Stimulated activated CD4-positive, alpha-beta T cell treated with anti-CD3 and anti-CD28 coated beads, TNF-alpha, amount 100 ng/mL, for 24 hours (primary cell): Measurements from ENCODE around the gene STX10.
A peak's percentile ranks its signal among the peaks of the same experiment; 100 is the strongest.
"Not testable (repeated sequence)": the region's sequence is repeated elsewhere in the genome, so short reads cannot be mapped to it uniquely, and the experiment has no call there.

Experiments
- DNase-seq, 3 experiments: peaks; one replicate each; pipeline ENCODE4 v3.0.0-alpha.2; 2020; ENCODE audit warnings: low read depth in 3 of 3

The STX10 gene, protein sequence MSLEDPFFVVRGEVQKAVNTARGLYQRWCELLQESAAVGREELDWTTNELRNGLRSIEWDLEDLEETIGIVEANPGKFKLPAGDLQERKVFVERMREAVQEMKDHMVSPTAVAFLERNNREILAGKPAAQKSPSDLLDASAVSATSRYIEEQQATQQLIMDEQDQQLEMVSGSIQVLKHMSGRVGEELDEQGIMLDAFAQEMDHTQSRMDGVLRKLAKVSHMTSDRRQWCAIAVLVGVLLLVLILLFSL

DNA sequence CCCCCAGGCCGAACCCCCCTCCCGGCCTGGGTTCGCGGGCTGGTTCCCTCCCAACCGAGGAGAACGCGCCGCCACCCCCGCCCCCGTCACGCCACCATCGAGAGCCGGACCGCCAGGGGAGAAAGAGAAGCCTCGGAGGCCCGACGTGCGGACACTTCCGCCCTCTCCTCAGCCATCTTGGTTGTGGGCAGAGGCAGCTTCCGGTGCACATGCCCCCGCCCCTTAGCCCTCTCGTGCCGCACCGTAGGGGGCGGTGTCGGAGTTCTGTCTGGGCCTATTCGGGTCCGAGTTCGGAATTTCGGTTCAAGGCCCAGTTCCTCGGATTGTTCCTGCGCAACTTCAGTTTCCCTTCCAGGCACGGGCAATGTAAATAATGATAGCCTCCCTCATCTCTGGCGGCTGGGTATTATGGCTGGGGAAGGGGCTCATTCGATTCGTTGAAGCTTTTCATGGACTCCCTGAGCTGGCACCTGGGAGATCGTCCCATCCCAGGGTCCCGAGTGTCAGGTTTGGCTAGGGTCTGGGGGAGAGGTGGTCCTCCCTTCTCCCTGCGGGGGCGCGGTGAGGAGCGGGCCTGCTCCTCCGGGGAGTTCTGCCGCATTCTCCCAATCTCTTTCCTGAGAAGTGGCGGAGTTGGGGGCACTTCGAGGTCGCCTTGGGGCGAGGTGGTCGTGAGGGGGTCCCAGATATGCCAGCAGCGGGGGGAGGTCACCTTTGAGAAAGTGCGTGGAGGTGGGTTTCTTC is at the start of gene STX10, which contains the start of gene IER2:
TSS of gene STX10 (minus strand) at position 189 of the 744 bp plus-strand sequence. CDS start 202 bp downstream, outside the sequence.
TSS of gene IER2 (plus strand) at position 225 of the 744 bp plus-strand sequence. CDS start 2,776 bp downstream, outside the sequence.
- DNase-seq = peak; percentile 84 to 93 (median 88)

DNA sequence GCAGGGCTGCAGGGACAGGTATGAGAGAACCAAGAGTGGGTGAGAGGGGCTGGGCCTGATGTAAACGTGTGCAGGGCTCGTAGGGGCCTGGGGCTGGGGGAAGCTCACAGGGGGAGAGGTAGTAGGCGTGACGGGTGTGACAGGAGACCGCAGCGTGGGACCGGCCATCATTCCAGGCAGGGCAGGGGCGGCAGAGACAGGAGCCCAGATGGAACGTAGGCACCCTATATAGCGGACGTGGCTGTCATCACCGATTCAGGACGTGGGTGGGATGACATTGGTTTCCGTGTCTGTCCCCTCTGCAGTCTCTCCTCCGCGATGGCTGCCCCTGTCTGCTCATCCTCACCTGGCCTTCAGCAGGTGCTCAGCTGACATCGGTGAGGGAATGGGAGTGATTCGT is 48.5 kb upstream of the STX10 start:
- no peak for DNase-seq

DNA sequence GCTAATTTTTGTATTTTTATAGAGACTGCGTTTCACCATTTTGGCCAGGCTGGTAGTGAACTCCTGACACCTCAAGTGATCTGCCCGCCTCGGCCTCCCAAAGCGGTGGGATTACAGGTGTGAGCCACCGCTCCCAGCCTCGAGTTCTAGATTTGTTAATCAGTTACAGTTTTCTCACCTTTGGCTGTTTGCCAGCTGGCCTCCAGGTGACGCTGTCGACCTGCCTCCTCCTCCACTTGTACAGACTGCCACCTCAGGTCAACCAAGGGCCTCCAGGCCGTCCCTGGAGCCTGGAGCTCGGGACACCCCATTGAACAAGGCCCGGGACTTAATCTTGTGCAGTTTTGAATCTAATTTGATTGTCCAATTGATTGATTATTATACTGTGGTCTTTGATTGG is 45.5 kb upstream of the STX10 start:
- DNase-seq = peak in 2 of 3 experiments; percentile 32 to 51

DNA sequence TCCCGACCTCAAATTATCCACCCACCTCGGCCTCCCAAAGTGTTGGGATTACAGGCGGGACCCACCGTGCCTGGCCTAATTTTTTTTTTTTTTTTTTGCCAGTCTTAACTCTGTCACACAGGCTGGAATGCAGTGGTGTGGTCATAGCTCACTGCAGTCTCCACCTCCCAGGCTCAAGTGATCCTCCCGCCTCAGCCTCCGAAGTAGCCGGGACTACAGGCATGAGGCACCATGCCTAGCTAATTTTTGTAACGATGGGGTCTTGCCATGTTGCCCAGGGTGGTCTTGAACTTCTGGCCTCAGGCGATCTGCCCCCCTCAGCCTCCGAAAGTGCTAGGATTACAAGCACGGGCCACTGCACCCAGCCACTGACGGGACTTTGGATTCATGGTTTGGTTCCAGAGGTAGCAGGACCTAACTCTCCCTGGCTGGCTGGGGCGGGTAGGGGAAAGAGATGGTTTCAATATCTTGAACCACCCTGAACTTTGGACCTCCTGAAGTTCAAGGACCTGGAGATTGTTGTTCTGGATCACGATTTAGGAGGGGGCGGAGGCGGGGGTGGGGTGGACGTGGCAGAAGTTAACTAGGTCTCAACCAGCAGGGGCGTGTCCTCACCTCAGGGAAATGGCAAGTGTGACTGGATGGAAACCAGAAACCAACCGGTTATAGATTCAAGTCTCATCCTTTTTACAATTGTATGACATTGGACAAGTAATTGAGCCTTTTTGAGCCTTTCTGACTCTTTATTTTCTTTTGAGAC is 40.8 kb upstream of the STX10 start:
- DNase-seq = peak in 1 of 3 experiments; percentile 49

DNA sequence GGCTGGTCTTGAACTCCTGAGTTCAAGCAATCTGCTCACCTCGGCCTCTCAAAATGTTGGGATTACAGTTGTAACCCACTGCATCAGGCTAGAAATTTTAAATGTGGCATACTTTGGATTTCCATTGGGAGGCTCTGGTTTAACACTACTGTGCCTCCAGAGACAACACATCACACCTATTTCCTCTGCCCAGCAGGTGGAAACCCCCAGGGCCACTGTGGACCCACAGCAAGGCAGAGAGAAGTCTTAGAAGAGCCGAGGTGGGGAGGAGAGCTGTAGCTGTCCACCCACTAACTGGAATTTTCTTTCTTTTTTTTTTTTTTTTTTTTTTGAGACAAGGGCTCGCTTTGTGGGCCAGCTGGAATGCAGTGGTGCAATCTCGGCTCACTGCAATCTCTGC is 39.4 kb upstream of the STX10 start:
- DNase-seq = no peak

DNA sequence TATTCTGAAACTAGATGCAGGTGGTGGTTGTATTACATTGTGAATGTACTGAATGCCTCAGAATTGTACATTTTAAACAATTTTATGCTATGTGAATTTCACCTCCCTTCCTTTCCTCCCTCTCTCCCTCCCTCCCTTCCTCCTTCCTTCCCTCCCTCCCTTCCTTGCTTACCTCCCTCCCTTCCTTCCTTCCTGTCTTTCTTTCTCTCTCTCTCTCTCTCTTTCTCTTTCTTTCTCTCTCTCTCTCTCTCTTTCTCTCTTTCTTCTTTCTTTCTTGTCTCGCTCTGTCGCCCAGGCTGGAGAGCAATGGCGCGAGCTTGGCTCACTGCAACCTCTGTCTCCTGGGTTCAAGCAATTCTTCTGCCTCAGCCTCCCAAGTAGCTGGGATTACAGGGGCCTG is 37.2 kb upstream of the STX10 start:
- no peak for DNase-seq

DNA sequence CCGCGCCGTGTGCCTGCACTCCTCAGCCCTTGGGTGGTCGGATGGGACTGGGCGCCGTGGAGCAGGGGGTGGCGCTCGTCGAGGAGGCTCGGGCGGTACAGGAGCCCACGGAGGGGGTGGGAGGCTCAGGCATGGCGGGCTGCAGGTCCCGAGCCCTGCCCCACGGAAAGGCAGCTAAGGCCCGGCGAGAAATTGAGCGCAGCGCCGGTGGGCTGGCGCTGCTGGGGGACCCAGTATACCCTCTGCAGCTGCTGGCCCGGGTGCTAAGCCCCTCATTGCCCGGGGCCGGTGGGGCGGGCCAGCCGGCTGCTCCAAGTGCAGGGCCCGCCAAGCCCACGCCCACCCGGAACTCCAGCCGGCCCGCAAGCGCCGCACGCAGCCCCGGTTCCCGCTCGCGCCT is 36.5 kb upstream of the STX10 start:
- DNase-seq = not testable (repeated sequence)

DNA sequence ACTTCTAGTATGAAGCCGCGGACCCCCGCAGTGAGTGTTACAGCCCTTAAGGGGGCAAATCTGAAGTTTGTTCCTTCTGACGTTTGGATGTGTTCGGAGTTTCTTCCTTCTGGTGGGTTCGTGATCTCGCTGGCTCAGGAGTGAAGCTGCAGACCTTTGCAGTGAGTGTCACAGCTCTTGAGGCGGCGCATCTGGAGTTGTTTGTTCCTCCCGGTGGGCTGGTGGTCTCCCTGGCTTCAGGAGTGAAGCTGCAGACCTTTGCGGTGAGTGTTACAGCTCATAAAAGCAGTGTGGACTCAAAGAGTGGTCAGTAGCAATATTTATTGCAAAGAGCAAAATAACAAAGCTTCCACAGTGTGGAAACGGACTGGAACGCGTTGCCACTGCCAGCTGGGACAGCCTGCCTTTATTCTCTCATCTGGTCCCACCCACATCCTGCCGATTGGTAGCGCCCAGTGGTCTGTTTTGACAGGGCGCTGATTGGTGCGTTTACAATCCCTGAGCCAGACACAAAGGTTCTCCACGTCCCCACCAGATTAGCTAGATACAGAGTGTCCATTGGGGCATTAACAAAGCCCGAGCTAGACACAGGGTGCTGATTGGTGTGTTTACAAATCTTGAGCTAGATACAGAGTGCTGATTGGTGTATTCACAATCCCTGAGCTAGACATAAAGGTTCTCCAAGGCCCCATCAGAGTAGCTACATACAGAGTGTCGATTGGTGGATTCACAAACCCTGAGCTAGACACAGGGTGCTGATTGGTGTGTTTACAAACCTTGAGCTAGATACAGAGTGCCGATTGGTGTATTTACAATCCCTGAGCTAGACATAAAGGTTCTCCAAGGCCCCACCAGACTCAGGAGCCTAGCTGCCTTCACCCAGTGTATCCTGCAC is 35.8 kb upstream of the STX10 start:
- DNase-seq = not testable (repeated sequence)

DNA sequence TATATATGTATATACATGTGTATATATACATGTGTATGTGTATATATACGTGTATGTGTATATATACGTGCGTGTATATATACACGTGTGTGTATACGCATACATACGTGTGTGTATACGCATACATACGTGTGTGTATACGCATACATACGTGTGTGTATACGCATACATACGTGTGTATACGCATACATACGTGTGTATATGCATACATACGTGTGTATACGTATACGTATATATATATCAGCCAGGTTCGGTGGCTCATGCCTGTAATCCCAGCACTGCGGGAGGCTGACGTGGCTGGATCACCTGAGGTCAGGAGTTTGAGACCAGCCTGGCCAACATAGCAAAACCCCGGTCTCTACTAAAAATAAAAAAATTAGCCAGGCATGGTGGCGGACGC is 34.8 kb upstream of the STX10 start:
- DNase-seq = not testable (repeated sequence)

DNA sequence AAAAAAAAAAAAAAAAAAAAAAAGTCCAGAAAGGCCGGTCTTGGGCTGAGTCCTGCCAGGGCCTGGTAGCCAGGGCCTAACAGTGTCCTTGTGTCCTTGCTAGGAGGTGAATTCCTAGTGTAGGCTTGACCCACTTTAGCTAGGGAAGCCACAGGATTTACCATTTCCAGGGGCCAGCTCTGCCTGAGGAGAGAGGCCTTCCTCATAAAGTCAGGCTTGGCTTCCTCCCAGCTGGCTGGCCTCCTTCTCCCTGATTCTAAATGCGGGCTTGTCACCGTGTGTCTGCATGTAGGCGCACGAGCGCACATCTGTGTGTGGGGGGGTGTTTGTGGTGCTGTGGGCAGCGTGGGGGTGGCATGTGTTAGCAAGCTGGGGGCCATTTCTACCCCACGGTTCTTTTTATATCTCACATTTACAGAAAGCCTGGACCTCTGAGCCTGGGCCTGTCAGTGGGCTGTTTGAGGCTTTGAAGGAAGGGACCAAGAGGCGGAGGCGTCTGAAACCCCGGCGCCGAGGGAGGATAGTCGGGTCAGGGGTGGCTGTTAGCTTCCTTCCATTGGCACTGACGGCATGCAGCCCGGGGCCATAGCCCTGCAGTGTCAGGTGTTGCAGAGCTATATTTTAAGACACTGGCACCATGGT is 31.7 kb upstream of the STX10 start:
- DNase-seq = peak in 1 of 3 experiments; percentile 36

DNA sequence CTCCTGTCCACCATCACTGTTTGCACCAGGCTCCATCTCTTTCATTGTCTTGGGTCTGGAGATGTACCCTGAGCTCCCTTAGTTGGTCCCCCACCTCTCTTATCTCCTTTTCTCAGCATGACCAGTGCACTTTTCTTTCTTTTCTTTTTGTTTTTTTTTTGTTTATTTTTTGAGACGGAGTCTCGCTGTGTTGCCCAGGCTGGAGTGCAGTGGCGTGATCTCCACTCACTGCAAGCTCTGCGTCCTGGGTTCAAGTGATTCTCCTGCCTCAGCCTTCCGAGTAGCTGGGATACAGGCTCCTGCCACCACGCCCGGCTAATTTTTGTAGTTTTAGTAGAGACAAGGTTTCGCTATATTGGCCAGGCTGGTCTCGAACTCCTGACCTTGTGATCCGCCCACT is 28.1 kb upstream of the STX10 start:
- not testable (repeated sequence) for DNase-seq

DNA sequence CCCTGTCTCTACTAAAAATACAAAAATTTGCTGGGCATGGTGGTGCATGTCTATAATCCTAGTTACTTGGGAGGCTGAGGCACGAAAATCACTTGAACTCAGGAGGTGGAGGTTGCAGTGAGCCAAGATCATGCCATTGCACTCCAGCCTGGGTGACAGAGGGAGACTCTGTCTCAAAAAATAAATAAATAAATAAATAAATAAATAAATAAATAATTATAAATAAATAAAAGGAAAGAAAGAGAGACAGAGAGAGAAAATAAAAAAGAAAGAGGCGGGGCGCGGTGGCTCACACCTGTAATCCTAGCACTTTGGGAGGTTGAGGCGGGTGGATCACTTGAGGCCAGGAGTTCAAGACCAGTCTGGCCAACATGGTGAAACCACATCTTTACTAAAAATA is 27.4 kb upstream of the STX10 start:
- DNase-seq = not testable (repeated sequence)

DNA sequence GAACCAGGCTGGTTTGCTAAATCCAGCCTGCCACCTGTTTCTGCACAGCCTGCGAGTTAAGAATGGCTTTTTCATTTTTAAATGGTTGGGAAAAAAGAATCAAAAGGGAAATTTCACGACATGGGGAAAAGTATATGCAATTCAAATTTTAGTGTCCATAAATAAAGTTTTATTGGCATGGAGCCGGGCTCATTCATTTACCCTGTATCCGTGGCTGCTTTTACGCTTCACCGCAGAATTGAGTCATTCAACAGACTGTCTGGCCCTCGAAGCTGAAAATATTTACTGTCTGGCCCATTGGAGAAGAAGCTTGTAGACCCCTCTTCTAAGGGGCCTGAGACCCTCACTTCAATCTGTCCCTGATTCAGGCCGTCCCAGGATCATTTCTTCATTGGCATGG is 26.2 kb upstream of the STX10 start:
- no peak for DNase-seq

DNA sequence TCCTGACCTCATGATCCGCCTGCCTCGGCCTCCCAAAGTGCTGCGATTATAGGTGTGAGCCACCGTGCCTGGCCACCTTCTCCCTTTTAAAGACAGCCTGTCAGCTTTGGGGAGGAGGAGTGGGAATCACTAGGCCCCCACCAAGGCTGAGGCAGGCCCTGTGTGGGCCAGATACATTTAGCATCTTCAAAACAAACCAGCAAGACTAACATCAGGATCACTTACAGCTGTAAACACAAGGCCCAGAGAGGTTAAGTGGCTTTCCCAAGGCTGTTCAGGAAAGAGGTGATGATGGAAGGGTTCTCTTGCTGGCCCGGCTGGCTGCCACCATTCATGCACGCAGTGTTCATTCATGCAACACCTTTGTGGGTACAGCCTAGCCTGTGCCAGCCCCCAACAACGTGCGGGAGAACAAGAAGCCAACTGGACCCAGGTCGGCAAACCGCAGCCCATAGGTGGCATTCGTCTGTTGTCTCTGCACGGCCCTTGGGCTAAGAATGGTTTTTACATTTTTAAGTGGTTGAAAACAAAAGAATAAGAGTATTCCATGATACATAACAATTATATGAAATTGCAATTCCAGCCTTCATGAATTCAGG is 23.1 kb upstream of the STX10 start:
- no peak for DNase-seq

DNA sequence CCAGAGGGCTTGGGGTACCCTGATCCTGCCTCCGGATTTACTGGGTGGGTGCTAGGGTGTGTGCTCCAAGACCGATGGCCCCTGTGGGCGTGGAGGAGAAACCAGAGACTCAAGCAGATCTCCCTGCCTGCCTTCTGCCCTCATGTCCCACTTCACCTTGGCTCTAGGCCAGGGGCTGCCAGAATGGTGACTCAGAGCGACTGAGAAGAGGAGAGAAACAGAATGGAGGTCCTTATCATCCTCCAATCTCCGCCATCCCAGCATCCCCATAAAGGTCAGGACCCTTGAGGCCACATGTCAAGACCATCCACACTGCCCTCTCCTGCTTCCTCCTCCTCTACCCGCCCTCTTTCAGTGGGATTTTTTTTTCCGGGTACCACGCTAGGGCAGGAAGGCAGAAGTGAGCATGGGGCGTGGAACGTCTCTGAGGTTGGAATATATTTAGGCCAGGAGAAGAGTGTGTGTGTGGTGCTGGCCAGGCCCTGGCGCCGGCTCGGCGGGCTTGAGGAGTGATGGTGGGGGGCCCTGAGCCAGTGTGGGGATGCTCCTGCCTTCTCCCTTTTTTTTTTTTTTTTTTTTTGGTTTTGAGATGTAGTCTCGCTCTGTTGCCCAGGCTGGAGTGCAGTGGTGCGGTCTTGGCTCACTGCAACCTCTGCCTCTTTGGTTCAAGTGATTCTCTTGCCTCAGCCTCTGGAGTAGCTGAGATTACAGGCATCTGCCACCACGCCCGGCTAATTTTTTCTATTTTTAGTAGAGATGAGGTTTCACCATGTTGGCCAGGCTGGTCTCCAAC is 22.4 kb upstream of the STX10 start:
- DNase-seq = peak in 2 of 3 experiments; percentile 68 to 83

DNA sequence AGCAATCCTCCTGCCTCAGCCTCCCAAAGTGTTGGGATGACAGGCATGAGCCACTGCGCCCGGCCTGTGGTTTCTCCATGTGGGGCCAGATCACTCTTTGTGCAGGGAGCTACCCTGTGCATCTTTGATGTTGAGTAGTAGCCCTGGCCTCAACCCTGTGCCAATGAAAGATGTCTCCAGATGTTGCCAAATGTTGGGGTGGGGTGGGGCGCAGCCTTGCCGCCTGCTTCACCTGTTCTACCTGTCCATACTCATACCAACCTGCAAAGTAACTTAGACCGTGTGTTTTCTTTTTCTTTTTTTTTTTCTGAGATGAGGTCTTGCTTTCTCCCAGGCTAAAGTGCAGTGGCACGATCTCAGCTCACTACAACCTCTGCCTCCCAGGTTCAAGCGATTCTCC is 21.0 kb upstream of the STX10 start:
- DNase-seq = no peak

DNA sequence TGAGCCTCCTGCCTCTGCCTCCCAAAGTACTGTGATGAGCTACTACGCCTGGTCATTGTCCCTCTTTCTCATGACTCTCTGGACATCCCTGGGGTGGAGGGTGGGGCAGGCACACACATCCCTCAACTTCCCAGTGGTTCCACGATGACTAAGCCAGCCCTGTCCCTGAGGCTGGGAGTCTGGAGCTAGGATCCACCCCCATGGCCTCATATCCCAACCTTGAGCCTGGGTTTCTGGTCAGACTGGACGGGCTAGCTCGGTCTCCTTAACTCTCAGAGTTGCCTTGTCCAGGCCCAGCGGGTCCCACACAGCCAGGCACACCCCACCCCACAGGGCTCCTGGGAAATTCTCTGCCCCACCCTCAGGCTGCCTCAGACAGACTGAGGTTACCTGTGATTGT is 19.6 kb upstream of the STX10 start:
- no peak for DNase-seq

DNA sequence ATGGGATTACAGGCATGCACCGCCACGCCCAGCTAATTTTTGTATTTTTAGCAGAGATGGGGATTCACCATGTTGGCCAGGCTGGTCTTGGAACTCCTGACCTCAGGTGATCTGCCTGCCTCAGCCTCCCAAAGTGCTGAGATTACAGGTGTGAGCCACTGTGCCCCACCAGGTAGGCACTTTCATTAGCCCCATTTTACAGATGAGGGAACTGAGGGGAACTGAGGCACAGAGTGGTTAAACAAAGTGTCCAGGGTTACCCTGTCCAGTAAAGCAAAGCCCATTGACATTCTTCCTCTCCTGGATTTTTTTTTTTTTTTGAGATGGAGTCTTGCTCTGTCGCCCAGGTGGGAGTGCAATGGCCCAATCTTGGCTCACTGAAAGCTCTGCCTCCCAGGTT is 16.0 kb upstream of the STX10 start:
- not testable (repeated sequence) for DNase-seq

DNA sequence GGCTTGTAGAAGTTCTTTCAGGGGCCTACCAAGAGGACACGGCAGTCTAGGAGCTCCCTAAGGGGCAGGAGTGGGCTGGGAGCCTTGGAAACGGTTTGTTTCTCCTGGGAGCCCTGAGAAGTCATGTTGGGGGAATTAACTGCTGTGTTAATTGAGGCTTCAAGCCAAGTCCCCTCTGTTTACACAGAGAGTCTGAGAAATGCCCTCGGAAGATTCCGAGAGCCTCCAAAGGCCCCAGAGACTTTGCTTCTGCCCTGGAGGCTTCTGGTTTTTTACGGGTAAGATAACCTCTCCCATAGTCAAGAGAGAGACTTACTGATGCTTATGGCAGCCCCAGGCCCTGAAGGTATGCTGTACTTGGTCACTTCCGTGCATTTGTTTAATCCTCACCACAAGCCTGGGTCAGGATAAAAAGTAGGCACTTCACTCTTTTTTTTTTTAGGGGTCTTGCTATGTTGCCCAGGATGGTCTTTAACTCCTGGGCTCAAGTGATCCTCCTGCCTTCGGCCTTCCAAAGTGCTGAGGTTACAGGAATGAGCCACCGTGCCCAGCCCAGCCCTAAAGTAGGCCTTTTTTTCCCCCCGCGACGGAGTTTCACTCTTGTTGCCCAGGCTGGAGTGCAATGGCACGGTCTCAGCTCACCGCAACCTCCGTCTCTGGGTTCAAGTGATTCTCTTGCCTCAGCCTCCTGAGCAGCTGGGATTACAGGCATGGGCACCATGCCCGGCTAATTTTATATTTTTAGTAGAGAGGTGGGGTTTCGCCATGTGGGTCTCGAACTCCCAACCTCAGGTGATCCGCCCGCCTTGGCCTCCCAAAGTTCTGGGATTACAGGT is 15.2 kb upstream of the STX10 start:
- DNase-seq = no peak
